ENCODE measurements around the gene LYPD6B.

DNA sequence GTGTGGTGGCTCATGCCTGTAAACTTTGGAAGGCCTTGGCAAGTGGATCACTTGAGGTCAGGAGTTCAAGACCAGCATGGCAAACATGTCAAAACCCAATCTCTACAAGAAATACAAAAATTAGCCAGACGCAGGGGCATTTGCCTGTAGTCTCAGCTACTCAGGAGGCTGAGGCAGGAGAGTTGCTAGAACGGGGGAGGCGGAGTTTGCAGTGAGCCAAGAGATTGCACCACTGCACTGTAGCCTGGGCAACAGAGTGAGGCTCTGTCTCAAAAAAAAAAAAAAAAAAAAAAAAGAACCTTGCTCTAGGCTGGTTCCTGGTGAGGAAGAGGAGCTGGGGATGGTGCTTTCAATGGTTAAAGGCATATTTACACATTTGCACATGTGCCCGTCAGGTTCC is 129.4 kb downstream of the LYPD6B start:
- TF ChIP-seq, protein P1, sequence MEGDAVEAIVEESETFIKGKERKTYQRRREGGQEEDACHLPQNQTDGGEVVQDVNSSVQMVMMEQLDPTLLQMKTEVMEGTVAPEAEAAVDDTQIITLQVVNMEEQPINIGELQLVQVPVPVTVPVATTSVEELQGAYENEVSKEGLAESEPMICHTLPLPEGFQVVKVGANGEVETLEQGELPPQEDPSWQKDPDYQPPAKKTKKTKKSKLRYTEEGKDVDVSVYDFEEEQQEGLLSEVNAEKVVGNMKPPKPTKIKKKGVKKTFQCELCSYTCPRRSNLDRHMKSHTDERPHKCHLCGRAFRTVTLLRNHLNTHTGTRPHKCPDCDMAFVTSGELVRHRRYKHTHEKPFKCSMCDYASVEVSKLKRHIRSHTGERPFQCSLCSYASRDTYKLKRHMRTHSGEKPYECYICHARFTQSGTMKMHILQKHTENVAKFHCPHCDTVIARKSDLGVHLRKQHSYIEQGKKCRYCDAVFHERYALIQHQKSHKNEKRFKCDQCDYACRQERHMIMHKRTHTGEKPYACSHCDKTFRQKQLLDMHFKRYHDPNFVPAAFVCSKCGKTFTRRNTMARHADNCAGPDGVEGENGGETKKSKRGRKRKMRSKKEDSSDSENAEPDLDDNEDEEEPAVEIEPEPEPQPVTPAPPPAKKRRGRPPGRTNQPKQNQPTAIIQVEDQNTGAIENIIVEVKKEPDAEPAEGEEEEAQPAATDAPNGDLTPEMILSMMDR (IDR thresholded peaks at IDR 0.05; ENCODE audit: extremely low read depth in 1 of 2, insufficient read depth in 1 of 2, low read depth in 1 of 2, low read length in 2 of 2) = no peak
- TF ChIP-seq FOS (IDR thresholded peaks at IDR 0.05; ENCODE audit: borderline replicate concordance, insufficient read depth, low read length) (no peak), POLR2A (IDR thresholded peaks at IDR 0.05; ENCODE audit: low read depth, low read length) (no peak), EZH2 (IDR thresholded peaks at IDR 0.05; ENCODE audit: borderline replicate concordance, low read depth, low read length, severe bottlenecking) (no peak), POLR2AphosphoS5 (IDR thresholded peaks at IDR 0.05; ENCODE audit: insufficient read depth, low read depth, low read length) (no peak)

Measured in endothelial cell of umbilical vein (primary cell).